Natural killer cell (primary cell): ENCODE results near the gene ASCC3. TPM values are rescaled to one million over a fixed set of nuclear protein-coding genes. Genes with fewer than 3 reads are reported as not detected.

Experiments used
- ATAC-seq, 3 donors: fragments of 150-1000 bp in 2 of 3; fragments of 200-7000 bp in 1 of 3; cut with Tn5 transposase; 1 replicate in 1 of 3; 2 replicates in 2 of 3; pipeline ENCODE4 v1.10.0; 2021; ENCODE audit warnings: mild to moderate bottlenecking in 2 of 3, moderate library complexity in 2 of 3
- DNase-seq, 2 donors: peaks; one replicate each; pipeline versions ENCODE4 v3.0.0 to v3.0.0-alpha.2; 2013 to 2021; ENCODE audit warnings: mixed read lengths in 1 of 2
- H3K27ac ChIP-seq: one replicate; pipeline ENCODE4 v1.5.1; 2013; ENCODE audit warnings: mild to moderate bottlenecking, low read length
- H3K27me3 ChIP-seq: one replicate; pipeline ENCODE4 v1.6.1; 2013; ENCODE audit warnings: low read length; ENCODE audit not compliant: control insufficient read depth, insufficient read depth
- H3K36me3 ChIP-seq: one replicate; pipeline ENCODE4 v1.6.1; 2013; ENCODE audit warnings: low read length; ENCODE audit not compliant: control insufficient read depth, insufficient read depth
- H3K4me1 ChIP-seq: one replicate; pipeline ENCODE4 v1.6.1; 2013; ENCODE audit warnings: low read length; ENCODE audit not compliant: control insufficient read depth, insufficient read depth
- H3K4me3 ChIP-seq: one replicate; pipeline ENCODE4 v1.5.1; 2013; ENCODE audit warnings: low read length
- H3K9me3 ChIP-seq: one replicate; pipeline ENCODE4 v1.6.1; 2013; ENCODE audit warnings: low read length; ENCODE audit not compliant: control insufficient read depth, insufficient read depth
- H3K27ac Mint-ChIP-seq, 2 donors: one replicate each; pipeline ENCODE4 v1.8.0; 2022; ENCODE audit warnings: mild to moderate bottlenecking in 2 of 2, mixed read lengths in 2 of 2, moderate library complexity in 1 of 2
- H3K27me3 Mint-ChIP-seq, 2 donors: one replicate each; pipeline ENCODE4 v1.8.0; 2022; ENCODE audit warnings: low read depth in 2 of 2, mixed read lengths in 2 of 2
- H3K36me3 Mint-ChIP-seq: one replicate; pipeline ENCODE4 v1.8.0; 2022; ENCODE audit warnings: mixed read lengths
- H3K4me1 Mint-ChIP-seq, 2 donors: one replicate each; pipeline ENCODE4 v1.8.0; 2022; ENCODE audit warnings: mixed read lengths in 2 of 2
- H3K4me3 Mint-ChIP-seq: one replicate; pipeline ENCODE4 v1.8.0; 2022; ENCODE audit warnings: mild to moderate bottlenecking, moderate library complexity, mixed read lengths
- H3K9me3 Mint-ChIP-seq, 2 donors: one replicate each; pipeline ENCODE4 v1.8.0; 2022; ENCODE audit warnings: mixed read lengths in 2 of 2
- CTCF ChIP-seq: fragments of 200-600 bp; IDR thresholded peaks from one replicate; pipeline ENCODE4 v1.8.0; 2022; ENCODE audit warnings: antibody characterized with exemption
- WGBS: methylation state at CpG from one replicate; pipeline ENCODE4 v1.1.7; 2013; ENCODE audit warnings: missing lambda C conversion rate; ENCODE audit not compliant: insufficient coverage; 5-methylcytosine and 5-hydroxymethylcytosine counted together
- intact Hi-C: fragments of 100-400 bp; cut with micrococcal nuclease; formaldehyde crosslinking; loops from one replicate; pipeline ENCODE4 v1.14.2; 2022
- total RNA-seq, 4 donors: library from RNA; stranded (reverse); fragments of 120-200 nt in 1 of 4; gene quantifications; one replicate each; pipeline versions ENCODE4 v1.2.3 to v1.2.4, GENCODE V29; 2013 to 2022

The ASCC3 gene
- total RNA-seq, 3 donors from 2014 or later (not counting 1 experiment from before 2014, with no cell fraction given), result 42.3 to 50.0 (median 44.1) TPM

GRCh38 chr6:100671740-100672139 is 209.4 kb downstream of the ASCC3 start:
- no peaks in the 10 kb centered on the region for H3K27me3 ChIP-seq
- H3K4me1 ChIP-seq, result no peaks in the 10 kb centered on the region
- Mint-ChIP-seq H3K4me1 (no peaks in the 10 kb centered on the region), H3K4me3 (no peak overlapping the region), H3K27me3 (no peaks in the 10 kb centered on the region), H3K9me3 (no peaks in the 10 kb centered on the region), H3K36me3 (no peaks in the 10 kb centered on the region), H3K27ac (no peak overlapping the region)
- no peak for TF ChIP-seq CTCF
- H3K9me3 ChIP-seq, result no peaks in the 10 kb centered on the region
- intact Hi-C loops, result no loop called here
- ATAC-seq (no peak), DNase-seq (no peak)
- no peak overlapping the region for H3K4me3 ChIP-seq
- H3K36me3 ChIP-seq, result no peaks in the 10 kb centered on the region
- H3K27ac ChIP-seq, result no peak overlapping the region

- Histone ChIP-seq H3K27ac (no peak overlapping the region), H3K36me3 (no peaks in the 10 kb centered on the region), H3K4me3 (no peak overlapping the region), H3K4me1 (no peaks in the 10 kb centered on the region), H3K27me3 (no peaks in the 10 kb centered on the region), H3K9me3 (no peaks in the 10 kb centered on the region)
- H3K4me1 Mint-ChIP-seq, result no peaks in the 10 kb centered on the region
- no peak overlapping the region for H3K27ac Mint-ChIP-seq
- DNase-seq (no peak), ATAC-seq (no peak)
- intact Hi-C loops, result no loop called here
- H3K9me3 Mint-ChIP-seq, result no peaks in the 10 kb centered on the region
- no peak for TF ChIP-seq CTCF
- no CpG with 5 or more reads among the region's 2 CpGs for WGBS
- H3K4me3 Mint-ChIP-seq, result no peak overlapping the region
- H3K36me3 Mint-ChIP-seq, result no peaks in the 10 kb centered on the region
- no peaks in the 10 kb centered on the region for H3K27me3 Mint-ChIP-seq
These were observed 211.1 kb downstream of the ASCC3 start for GRCh38 chr6:100670056-100670455.

GRCh38 chr6:100665041-100665380 is 216.1 kb downstream of the ASCC3 start:
- H3K4me3 ChIP-seq, result no peak overlapping the region
- TF ChIP-seq CTCF, result no peak
- peaks cover 5% of the 10 kb centered on the region for H3K36me3 ChIP-seq
- H3K27me3 ChIP-seq, result no peaks in the 10 kb centered on the region
- peak overlapping the region; percentile 48 for H3K27ac ChIP-seq
- ATAC-seq (no peak), DNase-seq (peak in 1 of 2 donors; percentile 5)
- Mint-ChIP-seq H3K4me3 (no peak overlapping the region), H3K36me3 (no peaks in the 10 kb centered on the region), H3K4me1 (peaks cover 0 to 6% of the 10 kb centered on the region in 2 donors), H3K27me3 (no peaks in the 10 kb centered on the region), H3K27ac (peak overlapping the region; percentile 43 to 65), H3K9me3 (no peaks in the 10 kb centered on the region)
- intact Hi-C loops, result loop anchor here (10.0 kb wide), 2 partner anchors 660 to 1200 kb away; no protein-coding TSS in a partner anchor
- WGBS, result no CpG with 5 or more reads among the region's 1 CpG
- no peaks in the 10 kb centered on the region for H3K9me3 ChIP-seq
- H3K4me1 ChIP-seq, result no peaks in the 10 kb centered on the region

- H3K4me3 Mint-ChIP-seq, result no peak overlapping the region
- Histone ChIP-seq H3K9me3 (no peaks in the 10 kb centered on the region), H3K4me1 (no peaks in the 10 kb centered on the region), H3K36me3 (peaks cover 5% of the 10 kb centered on the region), H3K27me3 (no peaks in the 10 kb centered on the region), H3K27ac (peak overlapping the region; percentile 48), H3K4me3 (no peak overlapping the region)
- DNase-seq (peak in 1 of 2 donors; percentile 59), ATAC-seq (peak in 2 of 3 donors; percentile 53 to 66)
- peak; percentile 77 for TF ChIP-seq CTCF
- intact Hi-C loops, result loop anchor here (10.0 kb wide), 2 partner anchors 660 to 1200 kb away; no protein-coding TSS in a partner anchor
- H3K9me3 Mint-ChIP-seq, result no peaks in the 10 kb centered on the region
- H3K27ac Mint-ChIP-seq, result peak overlapping the region; percentile 43 to 65
- peaks cover 0 to 6% of the 10 kb centered on the region in 2 donors for H3K4me1 Mint-ChIP-seq
- no peaks in the 10 kb centered on the region for H3K36me3 Mint-ChIP-seq
- H3K27me3 Mint-ChIP-seq, result no peaks in the 10 kb centered on the region
These were observed 216.7 kb downstream of the ASCC3 start for GRCh38 chr6:100664274-100665040.
